ENCODE data around the gene PGAP6.

DNA sequence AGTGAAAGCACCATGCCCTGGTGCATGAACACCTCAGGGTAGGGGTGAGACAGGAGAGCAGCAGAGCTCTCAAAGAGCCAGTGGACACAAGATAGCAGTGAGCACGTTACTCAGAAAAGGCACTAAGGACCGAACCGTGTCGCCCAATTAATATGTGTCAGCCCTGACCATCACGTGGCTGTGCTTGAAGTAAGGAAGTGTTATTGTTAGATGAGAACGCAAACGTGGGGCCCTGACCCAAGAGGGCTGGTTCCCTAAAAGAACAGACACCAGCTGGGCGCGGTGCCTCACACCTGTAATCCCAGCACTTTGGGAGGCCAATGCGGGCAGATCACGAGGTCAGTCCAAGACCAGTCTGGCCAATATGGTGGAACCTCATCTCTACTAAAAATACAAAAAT, 45.5 kb downstream of the PGAP6 start:
- TF ChIP-seq POLR2A (IDR thresholded peaks at IDR 0.05; ENCODE audit: low read depth, low read length): no peak
- no peak for TF ChIP-seq POLR2AphosphoS5 (IDR thresholded peaks at IDR 0.05; ENCODE audit: low read depth, low read length)

Data from GM12892 (cell line).